Measurements from ENCODE around the gene BAHCC1. TPM values are rescaled to one million over a fixed set of nuclear protein-coding genes. Genes with fewer than 3 reads are reported as not detected.

Gene BAHCC1
- total RNA-seq, 1 experiment from 2014 or later: 3.1 TPM

- H3K9me3 Mint-ChIP-seq: peaks cover 0 to 3% of the 10 kb centered on the region in 2 experiments; a peak in 1 of 5 replicates
- Histone ChIP-seq H3K4ac (ENCODE audit: low read depth, low read length) (no peak overlapping the region), H3K79me1 (ENCODE audit: insufficient read depth, low read depth, low read length, poor library complexity, severe bottlenecking) (no peaks in the 10 kb centered on the region), H3K4me2 (ENCODE audit: insufficient read depth, insufficient read length, low read length) (peak overlapping the region; percentile 16), H2BK12ac (ENCODE audit: insufficient read length, low read depth, low read length) (no peak overlapping the region), H3K27ac (ENCODE audit: insufficient read length, low read depth, low read length) (no peak overlapping the region), H4K5ac (ENCODE audit: insufficient read length, low read depth, low read length) (no peak overlapping the region), H2BK5ac (ENCODE audit: insufficient read length, low read length) (no peak overlapping the region), H4K91ac (ENCODE audit: insufficient read length, low read depth, low read length) (no peak overlapping the region), H3K14ac (ENCODE audit: insufficient read depth, low read length) (peak overlapping the region; percentile 36; the same call in 1 of the 2 replicates), H3K23me2 (ENCODE audit: insufficient read length, low read depth, low read length, poor library complexity, severe bottlenecking) (peaks cover 26% of the 10 kb centered on the region), H3K18ac (ENCODE audit: insufficient read length, low read depth, low read length) (no peak overlapping the region), H3K4me1 (ENCODE audit: insufficient read depth, low read length) (no peaks in the 10 kb centered on the region; the same call in 1 of the 2 replicates), H2BK15ac (ENCODE audit: low read depth, low read length) (no peak overlapping the region), H2AK5ac (ENCODE audit: insufficient read length, low read length) (no peak overlapping the region), H3K79me2 (ENCODE audit: insufficient read depth, low read length) (no peaks in the 10 kb centered on the region), H3T11ph (ENCODE audit: low read length) (no peak overlapping the region), H2BK20ac (ENCODE audit: low read depth, low read length, poor library complexity, severe bottlenecking) (no peak overlapping the region), H3K27me3 (ENCODE audit: insufficient read depth, low read length) (peaks cover 29% of the 10 kb centered on the region; the same call in 1 of the 2 replicates), H4K8ac (replicated peaks; ENCODE audit: insufficient read length, low read depth, low read length) (no peak overlapping the region), H2BK120ac (ENCODE audit: low read depth, low read length, poor library complexity, severe bottlenecking) (no peak overlapping the region), H3K23ac (ENCODE audit: insufficient read length, low read depth, low read length) (no peak overlapping the region), H3K56ac (ENCODE audit: insufficient read length, low read depth, low read length) (no peak overlapping the region), H3K9ac (ENCODE audit: extremely low read depth, insufficient read length, low read length) (no peak overlapping the region), H4K20me1 (ENCODE audit: control insufficient read depth, insufficient read depth, insufficient read length) (peaks cover 3% of the 10 kb centered on the region), H2AFZ (ENCODE audit: low read length) (no peak overlapping the region), H3K9me3 (ENCODE audit: control insufficient read depth, low read depth, low read length) (no peaks in the 10 kb centered on the region)
- peaks cover 40 to 63% of the 10 kb centered on the region in 2 experiments for H3K4me1 Mint-ChIP-seq
- no CpG with 5 or more reads among the region's 19 CpGs for WGBS (ENCODE audit: extremely low coverage, insufficient read length, low lambda C conversion rate)
- peak overlapping the region in 1 of 2 experiments; percentile 73; a peak in 4 of 5 replicates for H3K4me3 Mint-ChIP-seq
- TF ChIP-seq CTCF (conservative IDR thresholded peaks at IDR 0.05): peak; percentile 59
- H3K36me3 Mint-ChIP-seq (ENCODE audit: insufficient read depth in 1 of 3, low read depth in 3 of 3): peaks cover 0 to 2% (median 0%) of the 10 kb centered on the region in 3 experiments; a peak in 1 of 7 replicates
- DNase-seq: peak; percentile 87
- H3K27ac Mint-ChIP-seq: no peak overlapping the region
- peaks cover 76% of the 10 kb centered on the region for H3K27me3 Mint-ChIP-seq (ENCODE audit: low read depth)
Observed at GRCh38 chr17:81401723-81402529, 6.7 kb downstream of the BAHCC1 start.
